Heart left ventricle (tissue), 16 donors: ENCODE data around the gene SCRG1. TPM values are rescaled to one million over a fixed set of nuclear protein-coding genes. Genes with fewer than 3 reads are reported as not detected.

Experiments
- ATAC-seq, 4 donors: fragments of 200-7000 bp; cut with Tn5 transposase; one replicate each; pipeline ENCODE4 v1.9.1; 2020 to 2022; ENCODE audit warnings: moderate library complexity in 4 of 4, mild to moderate bottlenecking in 3 of 4, moderate number of reproducible peaks in 1 of 4
- DNase-seq, 5 donors: peaks; one replicate each; pipeline ENCODE4 v3.0.0-alpha.2; 2020
- H3K27ac ChIP-seq, 12 donors: fragments of 200-600 bp; sonication (generic) in 4 of 12; one replicate each; pipeline versions ENCODE4 v1.5.0 to v1.8.0; 2016 to 2022; ENCODE audit warnings: mild to moderate bottlenecking in 2 of 12
- H3K27me3 ChIP-seq, 9 donors: fragments of 200-600 bp; sonication (generic) in 2 of 9; one replicate each; pipeline versions ENCODE4 v1.5.1 to v1.8.0; 2016 to 2022; ENCODE audit warnings: mild to moderate bottlenecking in 3 of 9
- H3K36me3 ChIP-seq, 9 donors: fragments of 200-600 bp; sonication (generic) in 2 of 9; one replicate each; pipeline versions ENCODE4 v1.5.0 to v1.8.0; 2018 to 2022; ENCODE audit warnings: mild to moderate bottlenecking in 2 of 9
- H3K4me1 ChIP-seq, 12 donors: fragments of 200-600 bp; sonication (generic) in 4 of 12; one replicate each; pipeline versions ENCODE4 v1.5.0 to v1.8.0; 2016 to 2022; ENCODE audit warnings: mild to moderate bottlenecking in 3 of 12
- H3K4me3 ChIP-seq, 12 donors: fragments of 200-600 bp; sonication (generic) in 4 of 12; one replicate each; pipeline versions ENCODE4 v1.5.0 to v1.8.0; 2017 to 2022; ENCODE audit warnings: mild to moderate bottlenecking in 9 of 12, moderate library complexity in 4 of 12
- H3K9me3 ChIP-seq, 12 donors: fragments of 200-600 bp; sonication (generic) in 4 of 12; one replicate each; pipeline versions ENCODE4 v1.5.0 to v1.8.0; 2016 to 2022; ENCODE audit warnings: mild to moderate bottlenecking in 1 of 12
- POLR2A ChIP-seq, 2 donors: fragments of 450-650 bp; IDR thresholded peaks; one replicate each; pipeline ENCODE4 v1.6.1; 2017; ENCODE audit warnings: antibody characterized with exemption in 2 of 2, mild to moderate bottlenecking in 2 of 2, moderate library complexity in 2 of 2
- WGBS, 4 donors: extraction: QIAGEN DNeasy Blood & Tissue Kit in 2 of 4; methylation state at CpG; one replicate each; pipeline versions ENCODE4 v1.1.5 to v1.1.7; 2013 to 2018; 5-methylcytosine and 5-hydroxymethylcytosine counted together
- intact Hi-C, 10 donors: fragments of 100-400 bp; cut with DNase I; formaldehyde crosslinking; loops; one replicate each; pipeline versions ENCODE4 v1.11.1 to v1.14.2; 2022
- polyA plus RNA-seq, 2 donors: library from polyadenylated mRNA; stranded (reverse); fragments of 200-250 nt; gene quantifications; one replicate each; pipeline ENCODE4 v1.2.3, GENCODE V29; 2013
- total RNA-seq, 9 donors: library from RNA; depleted of rRNA in 2 of 9; stranded (reverse); fragments of >200 nt in 2 of 9; fragmentation: NEBNext Ultra II Directional in 3 of 9; extraction: Animal tissue kit (Norgen Biotek cat#: 25700) in 3 of 9; gene quantifications; one replicate each; pipeline versions ENCODE4 v1.1.0 to v1.2.4, GENCODE V29; 2016 to 2023
- TF ChIP-seq, protein P1 (sequence below), 12 donors: fragments of 200-600 bp; sonication (generic) in 4 of 12; IDR thresholded peaks; one replicate each; pipeline versions ENCODE4 v1.5.0 to v1.8.0; 2018 to 2022; ENCODE audit warnings: antibody characterized with exemption in 12 of 12, mild to moderate bottlenecking in 5 of 12
- donor health status: ischemic (EF 13 %, LVEDD 7.1; RV severe dilation, severe dysfunction).
- donor health status: healthy with polysubstance abuse.
- donor health status: DM: no; HTN: yes; CAD: no.
- donor health status: DM: no; HTN: no; CAD: no.
- donor health status: ischemic (EF 25% LVEDD 6.9; RV normal size, moderate dysfunction).
- donor health status: ischemic (EF 25% LVEDD 5.7; RV mildly dilated, moderate dysfunction).
- donor health status: healthy.
- donor health status: DM: yes; HTN: yes; CAD: no.
- donor health status: ischemic (EF 35%, LVEDD 5.7; RV mildly dilated, moderate dysfunction).
- donor health status: nonischemic (EF 11% LVEDD 7.7; RV severe dilation, severe dysfunction).
- donor health status: DM: yes; HTN: yes; CAD: no.
- donor health status: PGD.
- donor health status: ischemic (EF 29% LVEDD 5.4; RV normal size, mild dysfunction).
- donor health status: nonischemic (EF 23%, LVEDD 6.1; RV moderate dilation, normal function).

SCRG1 gene
- total and polyA plus RNA-seq, 11 donors, result 0.08 to 0.46 (median 0.23) TPM; not detected in 1

DNA sequence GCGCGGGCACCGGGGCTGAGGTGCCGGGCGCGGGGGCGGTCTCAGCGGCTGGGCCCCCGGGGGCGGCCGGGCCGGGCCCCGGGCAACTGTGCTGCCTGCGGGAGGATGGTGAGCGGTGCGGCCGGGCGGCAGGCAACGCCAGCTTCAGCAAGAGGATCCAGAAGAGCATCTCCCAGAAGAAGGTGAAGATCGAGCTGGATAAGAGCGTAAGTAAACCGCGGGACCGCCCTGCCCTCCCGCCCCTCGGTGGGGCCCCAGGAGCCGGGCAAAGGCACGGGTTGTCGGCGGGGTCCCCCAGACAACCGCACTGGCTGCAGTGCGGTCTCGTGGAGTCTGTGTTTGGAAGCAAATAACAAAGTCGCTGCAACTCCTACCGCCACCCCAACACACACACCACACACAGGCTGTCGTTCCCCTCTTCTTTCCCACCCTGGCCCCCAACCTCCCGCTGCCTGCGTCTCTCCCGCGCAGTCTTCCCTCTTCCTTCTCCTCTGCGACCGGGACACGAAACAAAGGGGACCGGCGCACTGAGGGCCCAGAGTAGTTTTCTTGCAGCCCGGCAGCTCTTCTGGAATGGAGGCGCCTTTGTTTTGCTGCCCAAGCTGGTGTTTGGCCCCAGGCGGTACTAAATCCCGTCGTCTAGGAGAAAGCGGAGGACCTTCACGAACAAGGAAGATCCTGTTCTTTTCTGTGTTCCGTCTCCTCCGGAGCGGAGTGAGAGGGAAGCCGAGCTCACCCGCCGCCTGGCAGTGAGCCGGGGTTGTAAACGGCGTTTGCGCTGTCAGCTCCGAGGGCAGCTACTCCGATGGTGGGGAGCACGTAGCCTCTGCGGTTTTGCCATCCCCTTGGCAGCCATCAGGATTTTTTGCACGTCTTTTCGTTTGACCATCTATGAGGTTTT is 27.4 kb downstream of the SCRG1 start:
- peaks cover 0 to 62% (median 26%) of the 10 kb centered on the region in 12 donors for H3K4me1 ChIP-seq
- no peaks in the 10 kb centered on the region for H3K27me3 ChIP-seq
- ATAC-seq, result peak in 3 of 4 donors; percentile 12 to 46 (median 30)
- TF ChIP-seq, protein P1, sequence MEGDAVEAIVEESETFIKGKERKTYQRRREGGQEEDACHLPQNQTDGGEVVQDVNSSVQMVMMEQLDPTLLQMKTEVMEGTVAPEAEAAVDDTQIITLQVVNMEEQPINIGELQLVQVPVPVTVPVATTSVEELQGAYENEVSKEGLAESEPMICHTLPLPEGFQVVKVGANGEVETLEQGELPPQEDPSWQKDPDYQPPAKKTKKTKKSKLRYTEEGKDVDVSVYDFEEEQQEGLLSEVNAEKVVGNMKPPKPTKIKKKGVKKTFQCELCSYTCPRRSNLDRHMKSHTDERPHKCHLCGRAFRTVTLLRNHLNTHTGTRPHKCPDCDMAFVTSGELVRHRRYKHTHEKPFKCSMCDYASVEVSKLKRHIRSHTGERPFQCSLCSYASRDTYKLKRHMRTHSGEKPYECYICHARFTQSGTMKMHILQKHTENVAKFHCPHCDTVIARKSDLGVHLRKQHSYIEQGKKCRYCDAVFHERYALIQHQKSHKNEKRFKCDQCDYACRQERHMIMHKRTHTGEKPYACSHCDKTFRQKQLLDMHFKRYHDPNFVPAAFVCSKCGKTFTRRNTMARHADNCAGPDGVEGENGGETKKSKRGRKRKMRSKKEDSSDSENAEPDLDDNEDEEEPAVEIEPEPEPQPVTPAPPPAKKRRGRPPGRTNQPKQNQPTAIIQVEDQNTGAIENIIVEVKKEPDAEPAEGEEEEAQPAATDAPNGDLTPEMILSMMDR (IDR thresholded peaks at IDR 0.05), result no peak
- no peak for TF ChIP-seq POLR2A (IDR thresholded peaks at IDR 0.05)
- peak; percentile 76 to 86 (median 77) for DNase-seq
- 0 to 1% (median 1%) methylated on average over 34 to 68 of the region's 68 CpGs for WGBS, 4 donors
- no peaks in the 10 kb centered on the region for H3K9me3 ChIP-seq
- H3K4me3 ChIP-seq, result peak overlapping the region; percentile 66 to 92 (median 85)
- intact Hi-C loops, result loop anchor here in 7 of 10 donors (2.0 to 5.0 kb wide), 4 partner anchors 37 to 46 kb away; partner anchors contain the start of gene HMGB2 (in 6 of the 7)
- H3K36me3 ChIP-seq, result peaks cover 0 to 18% (median 0%) of the 10 kb centered on the region in 9 donors
- H3K27ac ChIP-seq, result peak overlapping the region; percentile 81 to 99 (median 92)

DNA sequence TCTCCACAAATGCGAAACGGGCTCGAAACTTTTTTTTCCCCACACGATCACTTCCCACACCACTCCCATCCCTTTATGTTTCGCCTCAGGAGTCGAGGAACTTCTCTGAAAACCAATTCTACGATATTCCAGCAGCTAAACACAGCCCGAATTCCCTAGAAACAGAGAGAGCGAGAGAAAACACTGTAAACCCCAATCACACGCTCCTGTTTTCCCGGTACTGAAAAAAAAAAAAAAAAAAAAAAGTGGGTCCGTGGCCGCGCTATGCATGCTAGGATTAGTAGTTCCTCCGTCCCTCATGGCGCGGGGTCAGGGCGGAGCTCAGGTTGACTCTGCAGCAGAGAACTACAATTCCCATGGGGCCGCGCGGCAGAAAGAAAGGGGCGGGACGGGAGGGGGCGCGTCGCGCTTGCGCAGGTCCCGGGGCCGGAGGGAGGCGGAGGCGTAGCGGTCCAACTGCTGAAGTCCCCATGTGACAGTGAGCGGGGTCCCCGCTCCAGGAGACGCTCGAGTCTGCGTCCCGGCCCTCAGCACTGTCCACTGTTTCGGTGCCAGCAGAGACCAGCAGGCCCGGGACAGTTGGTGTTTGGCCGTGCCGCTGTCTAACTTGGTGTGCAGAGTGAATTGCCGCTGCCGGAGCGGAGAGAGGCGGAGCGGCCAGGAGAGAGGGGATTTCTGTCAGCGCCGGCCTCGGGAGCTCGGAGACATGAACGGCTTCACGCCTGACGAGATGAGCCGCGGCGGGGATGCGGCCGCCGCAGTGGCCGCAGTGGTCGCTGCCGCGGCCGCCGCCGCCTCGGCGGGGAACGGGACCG is 28.2 kb downstream of the SCRG1 start, which contains the start of gene SAP30:
TSS of gene SAP30 (plus strand) at position 478 of the 815 bp plus-strand sequence. CDS start at position 707, 229 bp downstream.
- TF ChIP-seq, protein P1 (IDR thresholded peaks at IDR 0.05), result no peak
- peak; percentile 86 to 98 for TF ChIP-seq POLR2A (IDR thresholded peaks at IDR 0.05)
- 0 to 1% (median 1%) methylated on average over 39 to 72 of the region's 72 CpGs for WGBS, 4 donors
- peaks cover 0 to 65% (median 26%) of the 10 kb centered on the region in 12 donors for H3K4me1 ChIP-seq

DNA sequence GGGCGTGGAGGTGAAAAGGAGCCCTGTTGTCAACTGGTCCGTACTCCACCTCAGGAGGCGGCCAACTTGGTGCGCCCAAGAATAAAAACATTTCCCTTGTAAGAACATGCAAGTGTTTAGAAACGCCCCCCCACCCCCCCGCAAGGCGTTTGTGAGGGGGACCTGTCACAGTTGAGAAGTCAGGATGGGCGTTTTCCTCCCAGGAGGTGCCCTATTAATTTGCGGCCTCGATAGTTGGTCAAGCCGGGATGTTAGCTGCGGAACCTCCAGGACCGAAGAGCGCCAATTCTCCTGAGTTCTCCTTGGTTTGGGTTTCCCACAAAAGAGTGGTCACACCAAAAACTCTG is 28.8 kb downstream of the SCRG1 start:
- H3K36me3 ChIP-seq, result peaks cover 0 to 6% (median 0%) of the 10 kb centered on the region in 9 donors
- intact Hi-C loops, result loop anchor here in 8 of 10 donors (1.0 to 5.0 kb wide), 5 partner anchors 35 to 47 kb away; partner anchors contain the start of gene HMGB2 (in 8 of the 8)
- peak overlapping the region; percentile 91 to 99 (median 96) for H3K27ac ChIP-seq
- WGBS, 4 donors, result 0% methylated on average over 11 to 14 of the region's 14 CpGs
- H3K9me3 ChIP-seq, result no peaks in the 10 kb centered on the region
- DNase-seq (peak; percentile 70 to 83 (median 76)), ATAC-seq (peak; percentile 6 to 43 (median 26))
- peak in 1 of 2 donors; percentile 2 for TF ChIP-seq POLR2A (IDR thresholded peaks at IDR 0.05)
- TF ChIP-seq, protein P1 (IDR thresholded peaks at IDR 0.05), result no peak
- H3K4me3 ChIP-seq, result peak overlapping the region; percentile 66 to 92 (median 85)
- peaks cover 0 to 63% (median 26%) of the 10 kb centered on the region in 12 donors for H3K4me1 ChIP-seq
- no peaks in the 10 kb centered on the region for H3K27me3 ChIP-seq

More for the DNA sequence above, 28.2 kb downstream of the SCRG1 start, which contains the start of gene SAP30:
- peak; percentile 99 for DNase-seq
- H3K4me3 ChIP-seq, result peak within 1 kb of the TSS; percentile 66 to 92 (median 85)
- intact Hi-C loops, result loop anchor here in 8 of 10 donors (1.0 to 5.0 kb wide), 5 partner anchors 36 to 47 kb away; partner anchors contain the start of gene HMGB2 (in 8 of the 8)
- no peaks in the 10 kb centered on the region for H3K9me3 ChIP-seq
- H3K27me3 ChIP-seq, result no peaks in the 10 kb centered on the region
- peak; percentile 96 to 97 (median 96) for ATAC-seq
- H3K36me3 ChIP-seq, result peaks cover 0 to 10% (median 0%) of the 10 kb centered on the region in 9 donors
- peak within 1 kb of the TSS; percentile 91 to 99 (median 96) for H3K27ac ChIP-seq
